ENCODE measurements around the gene SPSB1.

The SPSB1 gene

DNA sequence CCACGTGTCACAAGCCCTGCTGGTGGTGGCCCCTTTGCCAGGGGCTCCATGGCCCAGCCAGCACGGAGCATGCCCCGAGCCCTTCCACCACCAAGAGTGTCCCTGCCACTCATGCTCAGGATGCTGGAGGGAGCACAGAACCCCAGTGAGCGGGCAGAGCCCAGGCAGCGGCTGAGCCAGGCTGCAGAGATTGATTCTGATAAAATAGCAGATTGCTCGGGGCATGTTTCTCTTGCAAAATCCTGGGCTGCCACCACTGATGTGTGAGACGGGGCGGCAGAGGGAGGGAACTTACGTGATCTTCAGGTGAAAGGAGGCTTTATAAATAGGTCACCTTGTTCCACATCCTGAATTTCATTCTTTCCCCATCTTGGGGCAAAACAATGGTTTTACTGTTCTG, 53.2 kb downstream of the SPSB1 start:
- Histone ChIP-seq H3K27ac (ENCODE audit: low read length) (no peak overlapping the region), H3K9ac (ENCODE audit: low read length) (no peak overlapping the region), H3K9me3 (replicated peaks; ENCODE audit: insufficient read depth, low read length) (no peaks in the 10 kb centered on the region), H3K4me3 (ENCODE audit: low read length) (no peak overlapping the region), H3K4me1 (ENCODE audit: low read length) (no peaks in the 10 kb centered on the region), H3K9me2 (replicated peaks; ENCODE audit: insufficient read depth, low read length) (no peaks in the 10 kb centered on the region), H3F3A (ENCODE audit: insufficient read depth, low read length) (no peaks in the 10 kb centered on the region), H3K4me2 (ENCODE audit: low read depth, low read length) (no peak overlapping the region), H4K20me1 (ENCODE audit: insufficient read depth, low read length) (no peaks in the 10 kb centered on the region), H3K27me3 (replicated peaks; ENCODE audit: insufficient read depth, low read length) (no peaks in the 10 kb centered on the region), H3K79me2 (ENCODE audit: low read length) (no peaks in the 10 kb centered on the region), H2AFZ (ENCODE audit: low read length) (no peak overlapping the region), H3K36me3 (replicated peaks; ENCODE audit: insufficient read depth, low read length) (no peaks in the 10 kb centered on the region)
- DNase-seq: no peak
- TF ChIP-seq EZH2phosphoT487 (IDR thresholded peaks at IDR 0.05; ENCODE audit: low read length) (no peak), EZH2 (optimal IDR thresholded peaks at IDR 0.05; ENCODE audit: low read depth, low read length) (no peak)
- TF ChIP-seq, protein P1, sequence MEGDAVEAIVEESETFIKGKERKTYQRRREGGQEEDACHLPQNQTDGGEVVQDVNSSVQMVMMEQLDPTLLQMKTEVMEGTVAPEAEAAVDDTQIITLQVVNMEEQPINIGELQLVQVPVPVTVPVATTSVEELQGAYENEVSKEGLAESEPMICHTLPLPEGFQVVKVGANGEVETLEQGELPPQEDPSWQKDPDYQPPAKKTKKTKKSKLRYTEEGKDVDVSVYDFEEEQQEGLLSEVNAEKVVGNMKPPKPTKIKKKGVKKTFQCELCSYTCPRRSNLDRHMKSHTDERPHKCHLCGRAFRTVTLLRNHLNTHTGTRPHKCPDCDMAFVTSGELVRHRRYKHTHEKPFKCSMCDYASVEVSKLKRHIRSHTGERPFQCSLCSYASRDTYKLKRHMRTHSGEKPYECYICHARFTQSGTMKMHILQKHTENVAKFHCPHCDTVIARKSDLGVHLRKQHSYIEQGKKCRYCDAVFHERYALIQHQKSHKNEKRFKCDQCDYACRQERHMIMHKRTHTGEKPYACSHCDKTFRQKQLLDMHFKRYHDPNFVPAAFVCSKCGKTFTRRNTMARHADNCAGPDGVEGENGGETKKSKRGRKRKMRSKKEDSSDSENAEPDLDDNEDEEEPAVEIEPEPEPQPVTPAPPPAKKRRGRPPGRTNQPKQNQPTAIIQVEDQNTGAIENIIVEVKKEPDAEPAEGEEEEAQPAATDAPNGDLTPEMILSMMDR (IDR thresholded peaks at IDR 0.05; ENCODE audit: low read length): no peak

DNA sequence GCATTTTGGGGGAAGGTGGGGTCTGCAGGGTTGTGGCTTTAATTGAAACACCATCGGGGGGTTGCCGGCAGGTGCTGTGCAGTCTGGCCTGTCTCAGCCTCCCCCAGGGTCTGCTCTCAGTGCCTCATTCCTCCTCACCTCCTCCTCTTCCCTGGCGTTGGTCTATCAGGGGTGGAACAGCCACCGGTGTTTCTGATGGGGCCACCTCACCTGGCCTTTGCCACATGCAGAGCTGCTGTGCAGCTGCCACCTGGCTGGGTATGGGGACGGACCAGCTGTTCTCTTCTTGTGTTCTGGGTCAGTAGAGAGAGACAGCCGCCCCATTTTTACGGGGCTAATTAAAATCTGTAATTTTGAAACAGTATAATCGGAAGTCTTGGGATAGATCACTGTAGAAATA, 53.9 kb downstream of the SPSB1 start:
- Histone ChIP-seq H3K27ac (ENCODE audit: low read length) (no peak overlapping the region), H3F3A (ENCODE audit: insufficient read depth, low read length) (no peaks in the 10 kb centered on the region), H3K36me3 (replicated peaks; ENCODE audit: insufficient read depth, low read length) (no peaks in the 10 kb centered on the region), H3K79me2 (ENCODE audit: low read length) (no peaks in the 10 kb centered on the region), H3K27me3 (replicated peaks; ENCODE audit: insufficient read depth, low read length) (no peaks in the 10 kb centered on the region), H4K20me1 (ENCODE audit: insufficient read depth, low read length) (no peaks in the 10 kb centered on the region), H3K4me2 (ENCODE audit: low read depth, low read length) (no peak overlapping the region), H3K4me3 (ENCODE audit: low read length) (no peak overlapping the region), H3K9ac (ENCODE audit: low read length) (no peak overlapping the region), H2AFZ (ENCODE audit: low read length) (no peak overlapping the region), H3K9me3 (replicated peaks; ENCODE audit: insufficient read depth, low read length) (no peaks in the 10 kb centered on the region), H3K4me1 (ENCODE audit: low read length) (no peaks in the 10 kb centered on the region), H3K9me2 (replicated peaks; ENCODE audit: insufficient read depth, low read length) (no peaks in the 10 kb centered on the region)
- DNase-seq: no peak
- TF ChIP-seq, protein P1 (IDR thresholded peaks at IDR 0.05; ENCODE audit: low read length): no peak
- TF ChIP-seq EZH2phosphoT487 (IDR thresholded peaks at IDR 0.05; ENCODE audit: low read length) (no peak), EZH2 (optimal IDR thresholded peaks at IDR 0.05; ENCODE audit: low read depth, low read length) (no peak)

DNA sequence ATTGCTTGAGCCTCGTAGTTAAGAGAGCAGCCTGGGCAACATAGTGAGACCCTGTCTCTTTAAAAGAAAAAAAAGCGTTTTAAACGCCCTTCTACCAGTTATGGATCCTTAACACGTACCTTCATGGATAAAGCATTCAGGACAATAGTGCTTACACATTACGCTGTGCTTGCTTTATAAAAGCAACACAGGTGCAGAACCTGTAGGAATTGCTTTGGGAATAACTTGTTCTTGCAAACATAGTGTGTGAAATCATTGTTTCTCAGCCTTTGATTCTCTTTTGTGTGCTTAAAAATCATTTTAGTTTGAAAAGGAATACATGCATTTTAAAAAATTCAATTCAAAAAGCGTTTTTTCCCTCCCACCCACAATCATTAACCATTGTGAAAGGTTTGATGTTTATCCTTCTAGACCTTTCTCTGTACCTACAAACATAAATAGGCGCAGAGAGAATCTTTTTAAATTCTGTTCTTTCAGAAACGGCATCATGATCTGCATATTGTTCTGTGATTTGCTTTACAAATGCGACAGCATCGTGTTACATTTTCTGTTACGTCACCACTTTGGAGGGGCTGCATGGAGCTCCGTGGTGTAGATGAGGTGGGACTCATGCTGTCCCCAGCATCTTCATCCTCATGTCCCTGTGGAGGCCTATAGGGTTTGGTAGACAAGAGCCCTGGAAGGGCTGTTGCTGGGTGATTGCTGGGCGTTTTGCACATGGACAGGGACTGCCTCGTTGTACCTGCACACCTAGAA, 54.6 kb downstream of the SPSB1 start:
- H4K20me1 ChIP-seq (ENCODE audit: insufficient read depth, low read length): no peaks in the 10 kb centered on the region
- H3F3A ChIP-seq (ENCODE audit: insufficient read depth, low read length): no peaks in the 10 kb centered on the region
- H3K4me2 ChIP-seq (ENCODE audit: low read depth, low read length): no peak overlapping the region
- no peak overlapping the region for H3K4me3 ChIP-seq (ENCODE audit: low read length)
- no peaks in the 10 kb centered on the region for H3K36me3 ChIP-seq (replicated peaks; ENCODE audit: insufficient read depth, low read length)
- no peak for DNase-seq
- no peak overlapping the region for H3K27ac ChIP-seq (ENCODE audit: low read length)
- H2AFZ ChIP-seq (ENCODE audit: low read length): no peak overlapping the region
- no peaks in the 10 kb centered on the region for H3K4me1 ChIP-seq (ENCODE audit: low read length)
- no peak overlapping the region for H3K9ac ChIP-seq (ENCODE audit: low read length)
- no peaks in the 10 kb centered on the region for H3K9me3 ChIP-seq (replicated peaks; ENCODE audit: insufficient read depth, low read length)
- no peaks in the 10 kb centered on the region for H3K27me3 ChIP-seq (replicated peaks; ENCODE audit: insufficient read depth, low read length)
- no peak for TF ChIP-seq EZH2 (optimal IDR thresholded peaks at IDR 0.05; ENCODE audit: low read depth, low read length)
- TF ChIP-seq EZH2phosphoT487 (IDR thresholded peaks at IDR 0.05; ENCODE audit: low read length): no peak
- TF ChIP-seq, protein P1 (IDR thresholded peaks at IDR 0.05; ENCODE audit: low read length): no peak
- no peaks in the 10 kb centered on the region for H3K9me2 ChIP-seq (replicated peaks; ENCODE audit: insufficient read depth, low read length)
- H3K79me2 ChIP-seq (ENCODE audit: low read length): no peaks in the 10 kb centered on the region
